ENCODE data around the gene KIAA0513. TPM values are rescaled to one million over a fixed set of nuclear protein-coding genes. Genes with fewer than 3 reads are reported as not detected.
A peak's percentile ranks its signal among the peaks of the same experiment; 100 is the strongest.

Gene KIAA0513
- total and polyA plus RNA-seq, 2 of the 13 experiments (the other 11 are each of a cell fraction or from before 2014, with no cell fraction given) = 1.8 TPM

GRCh38 chr16:84990782-84991181, 36.8 kb upstream of the KIAA0513 start (continued):
- no peak for TF ChIP-seq HES4 (CRISPR knock-in tag; IDR thresholded peaks at IDR 0.05; ENCODE audit: borderline replicate concordance)
- no peak for TF ChIP-seq GFI1 (CRISPR knock-in tag; IDR thresholded peaks at IDR 0.05; ENCODE audit: borderline replicate concordance)

- no peak for ATAC-seq
- no peaks in the 10 kb centered on the region for H3K9me3 ChIP-seq (ENCODE audit: low read length)
- TF ChIP-seq MAFF (IDR thresholded peaks at IDR 0.05; ENCODE audit: low read depth, low read length) = peak; percentile 79
- TF ChIP-seq HOMEZ (CRISPR knock-in tag; IDR thresholded peaks at IDR 0.05; ENCODE audit: low read depth) = no peak
- TF ChIP-seq MAFK (conservative IDR thresholded peaks at IDR 0.05 in 1 of 2, IDR thresholded peaks at IDR 0.05 in 1 of 2; ENCODE audit: low read length in 2 of 2) = peak; percentile 79 to 84
- TF ChIP-seq ELF1 (CRISPR knock-in tag; IDR thresholded peaks at IDR 0.05) = 0 out of 2 replicates have a peak, but pooled peaks have one; percentile 2
- no peak for TF ChIP-seq PHB2 (IDR thresholded peaks at IDR 0.05; ENCODE audit: partially characterized antibody)
- TF ChIP-seq SETDB1 (CRISPR knock-in tag; IDR thresholded peaks at IDR 0.05; ENCODE audit: borderline replicate concordance) = no peak
- in situ Hi-C loops (cut with HindIII; ENCODE audit: extremely low pct_ligation_motif_present, low pct_unique_long_range_greater_than_20kb) (no loop called here), intact Hi-C loops (cut with micrococcal nuclease; ENCODE audit: unreplicated experiment) (no loop called here)
- no TSS peak for BruUV-seq (replicated peaks)
- peaks cover 43% of the 10 kb centered on the region for H3K79me2 ChIP-seq (ENCODE audit: insufficient read depth, low read length)
- ChIA-PET POLR2A (no interaction called here), CTCF (ENCODE audit: low intra/inter-chr PET ratio, low total read pairs) (no interaction called here)
- H3K27ac ChIP-seq (ENCODE audit: extremely low read length, insufficient read depth, low read length) = no peak overlapping the region
- no peak for FAIRE-seq
- peaks cover 32 to 71% of the 10 kb centered on the region in 2 experiments for H3K36me3 ChIP-seq (replicated peaks in 1 of 2; ENCODE audit: control insufficient read depth in 1 of 2, insufficient read depth in 2 of 2, low read length in 2 of 2)
- H3K4me3 ChIP-seq (replicated peaks in 1 of 3; ENCODE audit: insufficient read depth in 1 of 3, low read depth in 2 of 3, low read length in 3 of 3) = no peak overlapping the region
- H3K27me3 ChIP-seq (ENCODE audit: control insufficient read depth in 1 of 2, insufficient read depth in 2 of 2, low read length in 2 of 2) = no peaks in the 10 kb centered on the region
- H3K4me2 ChIP-seq (ENCODE audit: low read depth, low read length) = no peak overlapping the region
- WGBS (ENCODE audit: low lambda C conversion rate) = 100% methylated on average over 3 of the region's 3 CpGs
- no peak overlapping the region for H3K9ac ChIP-seq (ENCODE audit: insufficient read depth, low read depth, low read length)
- H4K20me1 ChIP-seq (ENCODE audit: insufficient read depth, low read length) = no peaks in the 10 kb centered on the region
- no peak for DNase-seq (ENCODE audit: low spot score)
- no peak overlapping the region for H2AFZ ChIP-seq (ENCODE audit: low read length)
- H3K4me1 ChIP-seq (ENCODE audit: insufficient read depth, low read length) = peaks cover 46% of the 10 kb centered on the region
These were observed 34.9 kb upstream of the KIAA0513 start for GRCh38 chr16:84992717-84993075.

All from HepG2 (cell line).